Activated CD8-positive, alpha-beta memory T cell treated with anti-CD3 and anti-CD28 coated beads, Interleukin-2, amount 50 U/mL, for 4 hours (primary cell): ENCODE measurements around the gene CRYAB.

Experiments used
- DNase-seq: peaks from one replicate; pipeline ENCODE4 v3.0.0-alpha.2; 2020

CRYAB gene, protein sequence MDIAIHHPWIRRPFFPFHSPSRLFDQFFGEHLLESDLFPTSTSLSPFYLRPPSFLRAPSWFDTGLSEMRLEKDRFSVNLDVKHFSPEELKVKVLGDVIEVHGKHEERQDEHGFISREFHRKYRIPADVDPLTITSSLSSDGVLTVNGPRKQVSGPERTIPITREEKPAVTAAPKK

GRCh38 chr11:111911563-111912401 is at the start of gene CRYAB:
Gene CRYAB (minus strand): TSS chr11:111911770. CDS start chr11:111911724, 46 bp downstream.
- DNase-seq: no peak

- no peak for DNase-seq
Measured at GRCh38 chr11:111960916-111961315, 49.3 kb upstream of the CRYAB start.

DNA sequence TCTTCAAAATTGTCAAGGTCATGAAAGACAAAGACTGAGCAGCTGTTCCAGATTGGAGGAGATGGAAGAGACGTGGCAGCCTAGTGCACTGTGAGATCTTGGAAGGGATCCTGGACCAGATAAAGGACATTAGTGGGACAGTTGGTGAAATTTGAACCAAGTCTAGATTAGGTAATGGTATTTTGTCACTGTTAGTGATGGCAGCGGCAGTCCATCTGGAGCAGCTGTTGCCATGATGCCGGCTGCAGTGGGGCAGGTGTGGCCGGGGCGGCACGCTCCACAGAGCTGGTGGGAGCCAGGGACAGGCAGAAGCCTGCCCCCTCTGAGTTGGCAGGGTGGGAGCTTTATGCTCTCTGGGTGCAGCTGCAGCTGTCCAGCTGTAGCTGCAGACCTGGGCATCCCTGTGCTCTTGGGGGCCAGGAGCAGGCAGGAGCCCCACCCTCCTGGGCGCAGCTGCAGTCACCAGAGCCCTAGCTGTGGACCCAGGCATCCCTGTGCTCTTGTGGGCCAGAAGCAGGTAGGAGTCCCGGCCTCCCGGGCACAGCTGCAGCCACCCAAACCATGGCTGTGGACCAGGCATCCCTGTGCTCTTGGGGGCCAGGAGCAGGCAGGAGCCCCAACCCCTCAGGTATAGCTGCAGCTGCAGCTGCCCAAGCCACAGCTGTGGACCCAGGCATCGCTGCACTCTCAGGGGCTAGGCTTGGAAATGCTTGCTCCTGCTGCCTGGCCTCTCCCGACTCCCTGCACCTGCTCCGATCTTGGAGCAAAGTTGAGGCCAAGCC is 46.3 kb upstream of the CRYAB start:
- no peak for DNase-seq

DNA sequence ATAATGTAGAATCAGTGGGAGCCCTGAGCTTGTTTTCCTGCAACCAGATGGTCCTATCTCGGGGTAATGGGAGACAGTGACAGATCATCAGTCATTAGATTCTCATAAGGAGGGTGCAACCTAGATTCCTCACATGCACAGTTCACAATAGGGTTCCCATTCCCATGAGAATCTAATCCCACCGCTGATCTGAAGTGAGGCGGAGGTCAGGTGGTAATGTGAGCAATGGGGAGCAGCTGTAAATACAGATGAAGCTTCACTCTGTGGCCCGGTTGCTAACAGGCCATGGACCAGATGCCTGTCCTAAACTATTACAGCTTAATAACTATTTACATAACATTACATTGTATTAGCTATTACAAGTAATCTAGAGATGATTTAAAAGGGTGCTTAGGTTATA is 42.6 kb upstream of the CRYAB start:
- DNase-seq: no peak

- DNase-seq: no peak
Measured at GRCh38 chr11:111951565-111951964, 40.0 kb upstream of the CRYAB start.

GRCh38 chr11:111949519-111950426 is 38.2 kb upstream of the CRYAB start:
- DNase-seq: no peak

DNA sequence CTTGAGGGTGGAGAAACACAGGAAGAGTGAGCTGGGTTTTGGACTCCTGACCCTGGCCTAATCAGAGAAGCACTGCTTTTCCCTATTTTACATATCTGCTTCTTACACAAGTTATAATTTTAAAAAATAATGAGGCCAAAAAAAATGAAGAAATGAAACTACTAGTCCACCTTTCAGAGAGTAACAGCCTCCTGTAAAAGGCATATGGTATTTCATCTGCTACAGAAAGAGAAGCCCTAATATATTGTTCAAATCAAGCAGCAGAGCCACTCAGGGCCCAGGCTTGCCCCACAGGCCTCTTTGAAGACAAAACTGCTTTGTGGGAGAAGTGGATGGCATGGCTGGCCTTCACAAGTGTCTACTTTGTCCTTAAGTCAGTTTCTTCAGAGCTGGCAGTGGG is 35.6 kb upstream of the CRYAB start:
- no peak for DNase-seq

- DNase-seq: no peak
Measured at GRCh38 chr11:111946499-111946898, 34.9 kb upstream of the CRYAB start.

GRCh38 chr11:111945198-111945597 is 33.6 kb upstream of the CRYAB start:
- DNase-seq: no peak

GRCh38 chr11:111944651-111945051 is 33.1 kb upstream of the CRYAB start:
- DNase-seq: no peak

- no peak for DNase-seq
Measured at GRCh38 chr11:111944139-111944538, 32.6 kb upstream of the CRYAB start.

DNA sequence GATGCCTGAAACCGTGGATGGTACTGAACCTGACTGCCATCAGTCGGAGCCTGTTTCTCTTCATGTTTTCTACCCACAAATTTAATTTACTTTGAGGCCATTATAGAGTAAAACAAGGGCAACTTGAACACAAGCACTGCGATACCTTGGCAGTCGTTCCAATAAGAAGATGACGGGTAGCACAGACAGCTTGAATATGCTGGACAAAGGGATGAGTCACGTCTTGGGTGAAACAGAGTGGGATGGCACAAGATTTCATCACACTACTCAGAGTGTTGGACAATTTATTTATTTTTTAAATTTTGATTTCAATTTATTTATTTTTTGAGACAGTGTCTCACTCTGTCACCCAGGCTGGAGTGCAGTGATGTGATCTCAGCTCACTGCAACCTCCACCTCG is 31.3 kb upstream of the CRYAB start:
- no peak for DNase-seq

- no peak for DNase-seq
Measured at GRCh38 chr11:111941963-111942362, 30.4 kb upstream of the CRYAB start.

- no peak for DNase-seq
Measured at GRCh38 chr11:111939836-111940604, 28.4 kb upstream of the CRYAB start.

DNA sequence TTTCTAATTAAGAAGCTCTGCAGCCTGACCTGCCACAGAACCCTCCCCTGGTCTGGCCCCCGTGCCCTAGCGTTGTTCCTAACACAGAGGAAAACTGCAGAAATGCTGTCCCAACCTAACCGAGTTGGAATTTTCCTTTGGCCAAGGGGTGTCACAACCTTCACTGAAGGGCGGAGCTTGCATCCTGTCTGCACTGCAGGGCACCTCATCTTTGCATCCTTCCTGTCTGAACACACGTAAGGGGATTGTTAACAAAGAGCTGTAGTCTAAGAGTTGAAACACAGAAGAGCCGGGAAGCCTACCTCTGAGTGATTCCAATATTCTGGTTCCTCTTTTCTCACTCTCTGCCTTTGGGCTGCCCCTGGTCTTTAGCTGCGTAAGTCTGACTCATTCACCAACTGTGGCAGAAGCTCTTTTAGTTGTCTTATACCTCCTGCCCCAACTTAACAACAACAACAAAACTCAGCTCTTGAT is 27.2 kb upstream of the CRYAB start:
- no peak for DNase-seq

DNA sequence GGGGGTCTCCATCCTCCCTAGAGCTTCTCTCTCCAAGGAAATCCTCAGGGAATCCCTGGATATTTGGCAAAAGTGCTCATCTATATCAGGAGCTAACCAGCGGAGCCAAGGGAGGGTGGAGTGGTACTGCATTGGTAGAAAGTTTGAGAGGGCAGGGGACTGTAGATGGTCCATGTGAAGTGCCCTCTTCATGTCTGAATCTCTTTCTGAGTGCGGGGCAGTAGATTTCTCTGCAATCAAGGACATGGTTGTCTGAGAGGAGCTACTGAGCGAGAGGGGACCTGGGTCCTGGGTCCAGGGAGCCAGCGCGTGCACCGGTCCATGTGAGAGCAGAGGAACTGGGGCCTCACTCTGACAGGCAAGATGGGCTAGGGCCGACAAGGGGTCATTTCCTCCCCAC is 26.3 kb upstream of the CRYAB start:
- no peak for DNase-seq

DNA sequence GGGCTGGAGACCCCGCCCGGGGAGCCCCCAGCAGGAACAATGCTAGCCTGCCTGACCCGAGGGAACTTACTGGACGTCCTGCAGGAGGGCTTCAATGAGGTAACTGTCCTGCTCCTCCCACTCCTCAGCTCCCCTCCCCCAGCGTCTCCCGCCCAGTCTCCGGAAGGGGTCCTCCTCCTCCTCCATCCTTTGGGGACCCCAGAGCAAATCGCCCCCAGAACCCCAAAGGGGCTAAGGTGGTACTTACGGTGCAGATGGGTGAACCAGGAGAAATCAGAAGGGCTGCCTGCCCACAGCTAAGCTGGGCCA is 25.8 kb upstream of the CRYAB start:
- no peak for DNase-seq

- DNase-seq: no peak
Measured at GRCh38 chr11:111936040-111936540, 24.5 kb upstream of the CRYAB start.

DNA sequence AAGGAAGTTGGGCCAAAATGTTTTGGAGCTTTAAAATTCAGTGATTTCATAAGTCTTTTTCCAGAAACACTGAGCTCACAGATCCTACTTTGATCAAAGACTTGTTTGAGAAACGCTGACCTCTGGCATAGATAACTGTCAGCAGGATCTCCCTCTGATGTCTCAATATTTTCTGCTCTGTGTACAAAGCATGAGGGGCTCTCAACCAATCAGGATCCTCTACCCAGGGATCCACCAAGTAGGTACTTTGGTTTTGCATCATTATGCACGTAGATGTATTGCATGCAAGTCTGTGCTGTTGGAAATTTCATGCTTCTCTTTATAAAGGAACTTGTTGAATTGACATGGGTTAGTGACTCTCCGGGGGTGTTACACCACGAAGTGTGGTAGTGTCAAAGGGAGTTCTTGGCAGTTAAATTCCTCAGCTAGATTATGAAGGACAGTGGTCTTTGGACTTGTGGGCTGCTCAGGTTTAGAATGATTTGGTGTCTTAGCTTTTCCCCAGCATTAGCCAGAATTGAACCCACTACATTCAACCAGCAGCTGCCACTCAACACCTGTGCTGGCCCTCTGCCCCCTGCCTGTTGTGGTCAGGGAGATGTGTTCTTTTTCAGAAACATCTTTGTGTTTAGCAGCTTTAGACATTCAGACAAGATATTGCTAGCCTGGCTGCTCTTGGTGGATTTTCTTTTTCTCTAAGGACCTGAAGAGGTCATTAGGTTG is 23.9 kb upstream of the CRYAB start:
- no peak for DNase-seq

GRCh38 chr11:111934306-111934705 is 22.7 kb upstream of the CRYAB start:
- DNase-seq: no peak

DNA sequence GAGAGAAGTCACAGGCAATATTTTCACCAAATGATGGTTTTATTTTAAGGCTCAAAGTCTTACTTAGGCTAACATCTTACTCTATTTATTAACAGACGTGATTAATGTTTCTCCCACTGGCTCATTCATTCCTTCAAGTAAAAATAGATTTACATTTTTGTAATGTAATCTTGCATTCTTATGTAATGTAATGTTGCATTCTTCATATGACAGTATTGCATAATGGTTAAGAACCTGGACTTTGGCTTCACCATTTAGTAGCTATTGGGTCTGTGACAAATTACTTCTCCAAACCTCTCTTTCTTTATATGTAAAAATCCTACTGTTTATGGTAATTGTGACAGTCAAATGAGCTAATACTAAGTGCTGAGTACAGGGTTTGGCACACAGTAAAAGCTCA is 22.3 kb upstream of the CRYAB start:
- no peak for DNase-seq
